ENCODE data around the gene C1QTNF5.

Gene C1QTNF5

DNA sequence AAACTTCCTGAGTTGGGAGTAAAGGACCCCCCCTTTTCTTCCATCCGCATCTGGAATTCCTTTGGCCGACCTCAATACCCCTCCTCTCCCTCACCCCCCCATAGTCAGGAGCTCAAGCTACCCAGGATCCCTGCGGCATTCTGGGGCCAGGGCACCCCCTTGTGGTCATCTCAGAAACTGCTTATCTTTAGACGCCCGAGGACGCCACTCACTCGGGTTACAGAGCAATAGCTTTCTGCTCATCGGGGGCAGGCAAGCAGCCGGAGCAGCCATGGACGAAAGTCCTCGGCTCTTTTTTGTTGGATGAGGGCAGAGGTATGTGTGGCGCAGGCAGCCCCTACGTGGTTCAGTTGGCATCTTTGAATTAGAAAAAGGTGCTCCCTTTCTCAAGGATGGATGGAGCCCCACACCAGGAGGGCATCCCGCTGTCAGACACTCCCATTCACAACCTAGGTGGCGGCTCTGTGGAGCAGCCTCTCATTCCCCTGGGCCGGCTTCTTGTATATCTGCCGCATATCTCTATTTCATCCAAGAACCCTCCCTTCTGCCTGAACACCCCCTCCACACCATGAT lies 2.3 kb downstream of the C1QTNF5 start:
- peak; percentile 25 for DNase-seq (ENCODE audit: low read depth, low spot score)

DNA sequence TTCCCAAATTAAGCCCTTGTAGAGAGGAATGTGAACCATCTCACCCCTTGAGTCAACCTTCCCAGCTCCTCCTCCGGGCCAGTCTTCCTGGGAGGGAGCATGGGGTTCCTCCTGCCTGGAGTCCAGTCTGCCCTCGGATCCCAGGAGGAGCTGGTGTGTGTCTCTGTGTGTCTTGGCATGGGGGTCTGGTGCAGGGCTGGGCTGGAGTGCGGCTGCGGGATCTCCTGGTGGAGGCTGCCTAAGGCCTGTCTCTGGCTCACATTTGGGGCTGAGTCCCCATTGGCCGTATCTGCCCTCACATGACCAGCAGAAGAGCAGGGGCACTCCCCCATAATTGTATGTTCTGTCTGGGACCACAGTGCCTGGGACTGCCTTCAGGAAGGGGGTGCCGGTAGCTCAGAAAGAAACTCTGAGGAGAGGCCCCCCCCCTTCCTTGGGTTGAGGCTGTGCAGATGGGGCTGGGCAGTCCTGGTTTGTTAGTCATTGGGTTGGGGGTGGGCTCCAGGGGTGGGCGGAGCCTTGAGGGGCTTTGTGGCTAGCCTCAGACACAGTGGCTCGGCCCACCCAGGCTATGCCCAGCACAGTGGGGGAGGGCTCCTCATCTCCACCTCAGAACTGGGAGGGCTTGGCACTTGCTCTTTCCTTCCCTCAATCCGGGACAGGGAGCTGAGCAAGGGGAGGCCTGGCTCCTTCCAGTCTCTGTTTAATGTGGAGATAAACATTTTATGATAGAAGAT lies 2.9 kb downstream of the C1QTNF5 start:
- DNase-seq (ENCODE audit: low read depth, low spot score), result no peak

DNA sequence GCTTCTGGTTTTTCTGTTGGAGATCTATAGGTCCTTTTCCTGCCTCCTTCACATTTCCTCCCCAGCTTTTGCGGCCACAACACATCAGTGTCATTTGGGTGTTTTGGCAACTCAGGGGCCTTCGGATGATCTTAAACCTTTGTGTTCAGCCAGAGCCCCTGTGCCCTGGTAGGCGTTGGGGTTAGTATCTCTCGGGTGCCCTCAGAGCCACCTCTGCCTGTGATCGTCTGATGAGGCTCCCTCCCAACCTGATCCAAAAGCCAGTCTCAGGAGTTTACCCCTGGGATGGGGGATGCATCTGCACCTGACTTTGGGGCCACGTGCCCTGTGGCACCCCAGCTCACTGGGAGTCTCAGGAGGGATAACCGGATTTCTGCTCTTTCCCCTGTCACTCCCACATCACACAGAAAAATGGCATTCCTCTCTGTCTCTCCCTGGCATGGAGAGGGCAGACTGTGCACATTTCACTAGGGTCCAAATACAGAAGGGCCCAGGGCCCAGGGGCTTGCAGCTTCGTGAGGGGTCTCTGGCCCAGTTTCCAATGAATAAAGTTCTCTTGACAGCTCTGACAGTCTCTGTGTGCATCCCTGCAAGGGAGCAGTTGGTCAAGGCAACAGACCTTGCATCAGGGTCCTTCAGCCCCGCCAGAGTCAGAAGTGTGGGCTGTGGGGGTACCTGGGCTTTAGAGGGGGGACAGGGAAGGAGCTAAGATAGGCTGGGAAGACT lies 3.8 kb downstream of the C1QTNF5 start:
- DNase-seq (ENCODE audit: low read depth, low spot score), result no peak

DNA sequence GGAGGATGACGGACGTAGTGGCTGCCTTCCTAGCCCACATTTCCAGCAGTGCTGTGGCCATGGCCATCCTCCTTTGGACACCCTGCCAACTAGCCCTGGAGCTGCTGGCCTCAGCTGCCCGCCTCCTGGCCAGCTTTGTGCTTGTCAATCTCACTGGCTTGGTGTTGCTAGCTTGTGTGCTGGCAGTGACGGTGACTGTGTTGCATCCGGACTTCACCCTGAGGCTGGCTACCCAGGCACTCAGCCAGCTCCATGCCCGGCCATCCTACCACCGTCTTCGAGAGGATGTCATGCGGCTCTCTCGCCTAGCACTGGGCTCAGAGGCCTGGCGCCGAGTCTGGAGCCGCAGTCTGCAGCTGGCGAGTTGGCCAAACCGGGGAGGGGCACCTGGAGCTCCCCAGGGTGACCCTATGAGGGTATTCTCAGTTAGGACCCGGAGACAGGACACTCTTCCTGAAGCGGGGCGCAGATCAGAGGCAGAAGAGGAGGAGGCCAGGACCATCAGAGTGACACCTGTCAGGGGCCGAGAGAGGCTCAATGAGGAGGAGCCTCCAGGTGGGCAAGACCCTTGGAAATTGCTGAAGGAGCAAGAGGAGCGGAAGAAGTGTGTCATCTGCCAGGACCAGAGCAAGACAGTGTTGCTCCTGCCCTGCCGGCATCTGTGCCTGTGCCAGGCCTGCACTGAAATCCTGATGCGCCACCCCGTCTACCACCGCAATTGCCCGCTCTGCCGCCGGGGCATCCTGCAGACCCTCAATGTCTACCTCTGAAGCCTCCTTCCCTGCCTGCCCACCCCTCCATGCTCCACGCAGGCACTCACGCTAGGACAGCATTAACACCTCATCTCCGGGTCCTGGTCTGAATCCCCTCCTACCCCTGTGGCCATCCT lies 4.8 kb downstream of the C1QTNF5 start:
- no peak for DNase-seq (ENCODE audit: low read depth, low spot score)

DNA sequence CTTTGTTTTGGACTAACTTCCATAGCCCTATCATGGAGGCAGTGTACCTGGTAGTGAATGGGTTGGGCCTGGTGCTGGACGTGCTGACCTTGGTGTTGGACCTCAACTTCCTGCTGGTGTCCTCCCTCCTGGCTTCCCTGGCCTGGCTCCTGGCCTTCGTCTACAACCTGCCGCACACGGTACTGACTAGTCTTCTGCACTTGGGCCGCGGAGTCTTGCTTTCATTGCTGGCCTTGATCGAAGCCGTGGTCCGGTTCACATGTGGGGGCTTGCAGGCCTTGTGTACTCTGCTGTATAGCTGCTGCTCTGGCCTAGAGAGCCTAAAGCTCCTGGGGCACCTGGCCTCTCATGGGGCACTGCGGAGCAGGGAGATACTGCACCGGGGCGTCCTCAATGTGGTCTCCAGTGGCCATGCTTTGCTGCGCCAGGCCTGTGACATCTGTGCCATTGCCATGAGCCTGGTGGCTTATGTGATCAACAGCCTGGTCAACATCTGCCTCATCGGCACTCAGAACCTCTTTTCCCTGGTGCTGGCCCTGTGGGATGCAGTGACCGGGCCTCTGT lies 5.5 kb downstream of the C1QTNF5 start:
- no peak for DNase-seq (ENCODE audit: low read depth, low spot score)

DNA sequence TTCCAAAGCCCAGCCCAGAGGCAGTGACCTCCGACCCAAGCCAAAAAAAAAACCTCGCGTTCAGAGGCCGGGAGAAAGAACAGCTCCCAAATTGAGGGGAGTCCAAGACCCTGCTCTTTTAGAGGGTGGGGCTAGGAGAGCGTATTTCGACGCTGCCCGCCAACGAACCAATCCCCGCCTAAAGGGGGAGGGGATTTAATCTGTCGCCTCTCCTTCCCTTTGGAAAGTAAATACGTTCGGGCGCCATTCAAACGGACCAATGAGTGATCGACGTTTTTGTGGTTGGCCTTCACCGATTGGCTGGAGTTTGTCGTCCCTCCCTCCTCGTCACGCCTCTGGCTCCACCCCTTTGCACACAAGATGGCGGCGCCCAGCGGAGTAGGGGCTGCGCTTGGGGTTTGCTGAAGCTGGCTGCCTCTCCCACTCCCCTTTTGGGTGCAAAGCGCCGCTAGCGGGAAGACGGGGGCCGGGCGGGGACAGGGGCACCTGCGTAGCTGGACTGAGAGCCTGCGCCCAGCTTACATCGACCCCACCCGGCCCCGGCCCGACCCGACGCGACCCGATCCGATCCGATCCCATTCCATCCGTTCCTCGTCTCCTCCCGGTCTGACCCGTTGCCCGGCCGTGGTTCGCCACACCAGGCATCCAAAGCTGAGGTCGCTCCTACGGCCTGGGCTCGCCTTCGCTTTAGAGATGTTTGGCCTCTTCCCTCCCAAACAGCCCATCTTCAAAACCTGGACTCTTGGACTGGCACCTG lies 6.3 kb downstream of the C1QTNF5 start, which contains the start of gene RNF26:
TSS of gene RNF26 (plus strand) at position 354 of the 757 bp plus-strand sequence. CDS start 596 bp downstream, outside the sequence.
- DNase-seq (ENCODE audit: low read depth, low spot score), result peak; percentile 87

DNA sequence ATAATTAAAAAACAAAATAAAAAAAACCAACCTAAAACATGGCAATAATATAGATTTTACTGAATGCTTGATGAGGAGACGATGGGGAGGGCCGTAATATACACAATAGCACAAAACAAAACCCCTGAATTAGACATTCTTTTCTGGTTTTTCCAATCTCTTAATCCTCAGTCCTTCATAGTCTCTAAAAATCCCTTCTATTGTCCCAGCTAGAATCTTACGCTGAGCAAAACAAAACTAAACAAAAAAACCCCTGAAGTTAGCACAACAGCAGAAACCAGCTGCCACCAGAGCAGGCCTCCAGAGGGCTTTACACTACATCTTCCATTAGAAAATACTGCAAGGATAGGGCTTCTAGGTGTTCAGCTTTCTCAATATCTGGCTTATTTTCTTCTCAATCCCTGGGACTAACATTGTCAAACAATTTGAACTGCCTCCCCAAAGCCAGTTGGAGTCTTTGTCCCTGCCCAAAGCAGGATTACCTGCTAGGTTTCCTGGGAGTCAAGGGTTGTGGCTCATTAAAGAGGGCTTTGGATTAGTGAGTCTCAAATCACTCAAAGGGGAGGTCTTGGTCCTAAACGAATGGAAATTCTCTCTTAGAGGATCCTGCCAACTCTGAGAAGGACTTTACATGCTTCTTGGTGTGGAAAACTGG lies 8.4 kb downstream of the C1QTNF5 start:
- DNase-seq (ENCODE audit: low read depth, low spot score), result no peak

DNA sequence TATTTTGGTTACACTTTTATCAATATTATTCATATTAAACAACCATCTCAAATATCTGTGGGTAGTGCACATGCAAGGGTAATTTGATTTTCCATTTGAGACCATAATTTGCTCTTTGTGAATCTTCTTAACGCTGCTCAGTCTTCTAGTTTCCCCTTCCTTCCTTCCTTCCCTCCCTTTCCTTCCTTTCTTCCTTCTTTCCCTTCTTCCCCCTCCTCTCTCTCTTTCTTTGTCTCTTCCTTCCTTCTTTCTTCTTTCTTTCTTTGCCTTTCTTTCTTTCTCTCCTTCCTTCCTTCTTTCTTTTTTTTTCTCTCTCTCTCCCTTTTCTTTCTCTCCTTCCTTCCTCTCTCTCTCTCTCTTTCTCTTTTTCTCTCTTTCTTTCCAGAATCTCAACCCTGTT lies 10.4 kb downstream of the C1QTNF5 start:
- DNase-seq (ENCODE audit: low read depth, low spot score), result no peak

DNA sequence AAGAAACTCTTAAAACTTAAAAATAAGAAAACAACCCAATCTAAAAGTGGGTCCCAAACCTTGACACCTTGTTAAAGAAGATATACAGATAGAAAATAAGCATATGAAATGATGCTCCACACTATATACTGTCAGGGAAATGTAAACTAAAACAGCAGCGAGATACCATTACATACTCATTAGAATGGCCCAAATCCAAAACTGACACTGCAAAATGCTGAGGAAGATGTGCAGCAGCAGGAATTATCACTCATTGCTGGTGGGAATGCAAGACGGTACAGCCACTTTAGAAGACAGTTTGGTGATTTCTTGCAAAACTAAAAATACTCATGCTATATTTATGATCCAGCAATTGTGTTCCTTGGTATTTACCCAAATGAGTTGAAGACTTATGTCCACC lies 11.4 kb downstream of the C1QTNF5 start:
- no peak for DNase-seq (ENCODE audit: low read depth, low spot score)

DNA sequence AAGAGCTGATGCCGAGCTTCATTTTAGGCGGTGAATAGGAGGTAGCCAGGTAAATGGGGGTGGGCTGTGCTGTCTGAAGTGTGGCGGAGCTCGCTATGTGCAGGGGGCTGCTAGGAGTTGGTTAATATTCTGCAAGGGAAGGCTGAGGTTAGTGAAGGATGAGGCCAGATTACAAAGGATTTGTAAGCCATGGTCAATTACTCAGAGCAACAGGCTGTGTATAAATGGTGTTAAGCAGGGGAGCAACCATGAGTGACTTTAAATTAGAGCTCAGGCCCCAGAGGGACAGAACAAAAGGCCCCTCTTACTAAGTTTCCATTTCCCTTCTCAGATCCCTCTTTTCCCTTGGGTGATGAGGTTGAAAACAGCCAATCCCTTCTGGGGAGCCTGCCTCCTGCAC lies 16.5 kb downstream of the C1QTNF5 start:
- no peak for DNase-seq (ENCODE audit: low read depth, low spot score)

DNA sequence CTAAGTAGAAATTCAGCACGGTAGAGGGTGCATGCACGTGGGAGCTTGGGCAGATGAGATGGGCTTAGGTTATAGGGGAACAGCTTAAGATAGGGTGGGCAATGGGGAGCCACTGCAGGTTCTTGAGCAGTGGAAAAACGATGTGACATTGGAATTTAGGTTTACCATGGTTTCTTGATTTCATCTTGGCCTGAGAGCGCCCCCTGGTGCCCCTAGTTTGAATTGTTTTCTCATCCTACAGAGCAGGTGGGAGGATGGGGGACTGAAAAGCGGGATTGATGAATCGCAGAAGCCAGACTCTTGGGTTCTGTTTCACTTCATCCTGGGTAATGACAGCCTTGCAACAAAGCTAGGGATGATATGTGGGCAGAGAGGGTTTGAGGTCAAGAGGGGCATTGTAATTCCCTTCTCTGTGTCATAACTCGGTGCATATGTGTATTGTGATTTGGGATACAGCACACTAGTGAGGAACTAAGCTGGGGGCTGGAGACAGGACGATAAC lies 17.1 kb downstream of the C1QTNF5 start:
- peak; percentile 58 for DNase-seq (ENCODE audit: low read depth, low spot score)

DNA sequence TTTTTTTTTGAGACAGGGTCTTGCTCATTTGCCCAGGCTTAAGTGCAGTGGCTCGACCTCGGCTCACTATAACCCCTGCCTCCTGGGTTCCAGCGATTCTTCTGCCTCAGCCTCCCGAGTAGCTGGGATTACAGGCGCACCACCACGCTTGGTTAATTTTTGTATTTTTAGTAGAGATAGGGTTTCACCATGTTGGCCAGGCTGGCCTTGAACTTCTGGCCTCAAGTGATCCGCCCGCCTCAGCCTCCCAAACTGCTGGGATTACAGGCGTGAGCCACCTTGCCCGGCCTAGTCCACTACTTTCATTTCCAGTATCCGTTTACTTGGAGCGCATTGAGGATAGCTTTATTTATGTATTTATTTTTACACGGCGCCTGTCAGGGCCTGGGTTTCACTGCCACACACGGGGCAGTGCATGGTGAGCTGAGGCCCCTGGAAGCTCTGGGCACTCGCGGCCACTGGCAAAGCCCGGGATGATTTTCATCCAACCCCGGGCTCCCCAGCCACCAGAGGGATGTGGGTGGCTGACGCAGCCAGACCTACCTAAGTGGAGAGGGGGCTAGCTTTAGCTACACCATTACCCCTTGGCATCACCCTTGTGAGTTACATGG lies 17.7 kb downstream of the C1QTNF5 start:
- no peak for DNase-seq (ENCODE audit: low read depth, low spot score)

DNA sequence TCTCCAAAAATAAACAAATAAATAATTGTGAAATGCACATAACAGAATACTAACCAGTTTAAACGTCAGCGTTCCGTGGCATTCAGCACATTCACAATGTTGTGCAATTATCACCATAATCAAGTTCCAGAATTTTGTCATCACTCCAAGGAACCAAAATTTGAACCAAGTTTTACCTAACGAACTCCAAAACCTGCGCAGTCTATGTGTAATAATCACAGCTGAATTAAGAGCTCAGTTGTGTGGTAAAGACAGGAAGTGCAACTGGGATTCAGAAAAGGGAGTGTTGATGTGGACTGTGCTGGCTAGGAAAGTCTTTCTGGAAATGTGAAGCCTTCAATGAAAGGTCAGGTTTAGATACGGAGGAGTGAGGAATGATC lies 18.3 kb downstream of the C1QTNF5 start:
- DNase-seq (ENCODE audit: low read depth, low spot score), result no peak

DNA sequence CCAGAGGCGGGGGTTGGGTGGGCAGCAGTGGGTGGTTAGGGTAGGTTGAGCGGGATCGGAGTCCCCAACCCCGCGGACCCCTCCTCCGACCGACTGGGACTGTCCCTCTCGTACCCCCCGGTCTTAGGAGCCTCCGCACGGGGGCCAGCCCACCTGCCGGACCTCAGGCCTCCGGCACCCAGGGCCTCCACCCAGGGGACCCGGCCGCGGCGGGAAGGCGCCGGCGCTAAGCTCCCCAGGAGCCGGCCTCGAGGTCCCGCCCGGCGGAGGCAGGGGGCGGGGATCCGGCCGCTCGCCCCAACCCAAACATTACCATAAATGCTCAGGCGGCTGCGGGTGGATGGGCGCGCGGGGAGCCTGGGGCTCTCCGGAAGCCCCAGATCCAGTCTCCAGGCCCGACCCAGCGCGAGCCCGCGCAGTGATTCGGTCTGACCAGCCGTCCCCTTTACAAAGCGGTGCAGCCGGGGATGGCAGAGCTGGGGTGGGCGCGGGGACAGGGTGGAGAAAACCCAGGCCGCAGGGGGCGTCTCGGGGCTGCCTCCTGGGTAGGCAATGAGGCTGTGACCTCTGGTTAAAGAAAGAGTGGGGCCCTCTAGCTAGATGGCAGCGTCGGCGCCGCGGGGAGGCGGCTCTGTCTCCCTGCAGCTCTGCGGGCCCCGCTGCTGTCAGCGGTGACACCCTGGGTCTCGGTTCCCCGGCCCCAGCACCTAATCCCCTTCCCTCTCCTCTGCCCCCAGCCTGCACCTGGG lies 19.7 kb downstream of the C1QTNF5 start:
- DNase-seq (ENCODE audit: low read depth, low spot score), result no peak

DNA sequence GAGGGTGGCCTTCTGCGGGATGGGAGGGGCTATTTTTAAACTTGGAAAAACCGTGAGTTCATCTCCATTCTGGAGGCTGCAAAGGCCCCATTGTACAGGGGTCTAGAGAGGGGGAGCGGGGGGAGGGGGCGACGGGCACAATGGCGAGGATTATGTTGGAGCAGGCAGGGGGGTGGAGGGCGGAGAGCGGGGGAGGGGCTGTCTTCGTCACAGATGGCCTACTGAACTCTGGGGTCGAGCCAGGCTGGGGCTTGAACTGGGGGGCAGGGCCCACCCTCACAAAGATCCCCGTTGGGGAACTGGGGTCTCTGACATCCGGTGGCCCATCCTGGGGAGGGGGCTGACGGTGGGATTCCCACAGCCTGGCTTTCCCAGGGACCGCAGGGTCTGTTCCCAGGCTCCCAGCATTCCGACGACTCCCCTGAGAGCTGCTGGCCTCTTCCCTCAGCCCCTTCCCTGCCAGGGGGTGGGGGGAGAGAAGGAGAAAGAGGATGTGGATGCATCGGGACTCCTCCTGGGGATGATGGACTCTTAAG lies 20.4 kb downstream of the C1QTNF5 start:
- DNase-seq (ENCODE audit: low read depth, low spot score), result no peak

DNA sequence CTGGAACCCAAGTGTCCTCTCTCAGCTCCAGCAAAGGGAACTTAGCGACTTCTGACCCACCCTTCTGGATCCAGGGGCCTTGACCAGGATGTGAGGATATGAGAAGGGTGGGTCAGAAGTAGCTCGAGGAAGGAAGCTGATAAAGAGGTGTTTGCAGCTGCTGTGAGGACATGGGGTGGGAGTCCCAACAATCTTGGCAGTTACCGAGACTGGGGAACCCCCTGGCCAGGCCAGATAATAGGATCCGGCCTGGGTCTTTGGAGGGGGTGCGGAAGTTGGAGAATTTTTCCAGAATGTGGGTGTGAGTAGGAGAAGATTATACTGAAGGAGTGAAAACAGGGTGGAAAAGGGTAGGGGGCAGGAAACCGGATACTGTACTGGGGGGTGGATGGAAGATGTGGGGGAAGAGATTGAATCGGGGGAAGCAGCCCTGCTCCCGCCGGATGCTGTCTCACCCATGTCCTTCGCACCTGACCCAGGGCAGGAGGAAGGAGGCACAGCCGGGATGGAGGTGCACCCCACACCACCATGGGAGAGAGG lies 20.9 kb downstream of the C1QTNF5 start:
- DNase-seq (ENCODE audit: low read depth, low spot score), result no peak

DNA sequence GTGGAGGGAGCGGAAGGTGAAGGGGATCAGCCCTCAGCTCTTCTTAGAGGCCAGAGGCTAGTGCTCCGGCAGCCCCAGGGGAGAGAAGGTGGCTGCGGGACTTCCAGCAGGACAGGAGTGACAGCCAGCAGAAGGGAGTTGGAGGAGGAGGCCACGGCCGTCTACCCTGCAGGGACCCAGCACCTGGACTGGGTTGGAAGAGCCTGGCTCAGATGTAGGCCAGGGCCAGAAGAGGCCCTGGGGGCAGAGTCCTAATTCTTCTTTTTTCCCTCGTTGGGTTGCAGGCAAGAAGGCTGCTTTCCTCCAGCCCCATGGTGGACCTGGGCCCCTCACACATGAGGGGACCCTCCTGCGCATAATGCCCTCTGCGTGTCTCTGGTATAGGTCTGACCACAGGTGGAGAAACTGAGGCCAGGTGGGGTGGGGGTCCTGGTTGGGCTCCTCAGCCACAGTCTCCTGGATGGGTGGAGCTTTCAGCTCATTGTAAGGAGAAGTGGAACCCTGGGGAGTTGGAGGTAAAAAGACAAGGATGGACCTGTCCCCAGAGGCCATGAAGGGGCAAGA lies 21.5 kb downstream of the C1QTNF5 start:
- DNase-seq (ENCODE audit: low read depth, low spot score), result no peak

All from activated naive CD8-positive, alpha-beta T cell treated with anti-CD3 and anti-CD28 coated beads, Interleukin-2, amount 50 U/mL, for 16 hours (primary cell).